HG02759 (cell line): ENCODE data around the gene GTPBP3.

ENCODE experiments used
- ATAC-seq: cut with Tn5 transposase; IDR thresholded peaks from one replicate; pipeline ENCODE4 v1.9.1; 2021; ENCODE audit warnings: mild to moderate bottlenecking, moderate library complexity; ENCODE audit not compliant: unreplicated experiment

Gene GTPBP3

DNA sequence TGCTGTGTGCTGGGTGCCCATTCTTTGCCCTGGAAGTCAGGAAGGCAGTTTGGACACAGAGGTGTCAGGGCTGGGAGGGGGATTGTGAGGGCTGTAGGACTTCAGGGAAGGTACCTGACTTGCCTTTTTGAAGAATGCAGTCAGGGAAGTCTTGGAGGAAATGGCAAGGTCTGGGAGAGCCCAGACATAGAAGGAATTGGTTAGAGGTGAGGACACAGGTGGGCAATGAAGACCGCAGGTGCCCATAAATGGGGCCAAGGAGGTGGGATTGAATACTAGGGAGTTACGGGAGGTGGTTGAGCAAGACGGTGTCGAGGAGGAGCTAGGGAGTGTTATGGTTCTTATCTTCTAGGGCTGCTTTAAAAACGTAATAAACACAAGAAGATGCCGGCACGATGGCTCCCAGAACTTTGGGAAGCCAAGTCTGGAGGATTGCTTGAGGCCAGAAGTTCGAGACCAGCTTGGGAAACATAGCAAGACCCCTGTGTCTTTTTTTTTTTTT lies 29.4 kb upstream of the GTPBP3 start:
- no peak for ATAC-seq

DNA sequence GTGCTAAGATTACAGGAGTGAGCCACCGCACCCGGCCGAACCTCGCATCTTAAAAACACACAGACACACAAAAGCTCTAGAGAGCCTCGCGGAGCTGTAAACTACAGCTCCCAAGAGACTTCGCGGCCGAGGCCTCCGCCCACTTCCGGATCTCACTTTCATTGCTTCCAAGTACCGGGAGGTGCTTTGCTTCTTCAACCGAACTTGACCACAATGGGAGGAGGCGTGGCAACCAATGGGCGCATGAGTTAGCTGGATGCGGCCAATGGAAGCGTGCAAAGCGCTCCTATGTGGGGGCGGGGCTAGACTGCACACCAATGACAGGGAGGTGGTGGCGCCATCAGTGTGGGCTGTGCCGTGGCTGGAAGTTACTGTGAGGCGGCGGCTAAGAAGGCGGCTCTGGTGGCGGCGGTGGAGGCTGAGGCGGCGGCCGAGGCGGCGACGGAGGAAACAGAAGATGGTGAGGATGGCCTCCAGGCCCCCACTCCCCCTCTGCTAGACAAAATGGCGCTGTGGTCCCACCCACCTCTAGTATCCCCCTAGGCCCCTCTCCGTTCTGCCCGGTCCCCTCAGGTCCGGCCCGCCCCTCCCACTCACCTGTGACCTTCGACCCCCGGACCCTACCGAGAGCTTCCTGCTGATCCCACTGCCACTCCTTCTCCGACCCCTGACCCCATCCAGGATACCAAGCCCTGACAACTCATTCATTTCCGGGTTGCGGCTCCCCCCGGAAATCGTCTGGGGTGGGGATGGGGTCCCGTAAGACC lies 28.0 kb upstream of the GTPBP3 start, which contains the start of gene DDA1:
DDA1 (plus strand) TSS at position 366 of the 767 bp plus-strand sequence; CDS start at position 458, 92 bp downstream.
- ATAC-seq, result peak; percentile 58

DNA sequence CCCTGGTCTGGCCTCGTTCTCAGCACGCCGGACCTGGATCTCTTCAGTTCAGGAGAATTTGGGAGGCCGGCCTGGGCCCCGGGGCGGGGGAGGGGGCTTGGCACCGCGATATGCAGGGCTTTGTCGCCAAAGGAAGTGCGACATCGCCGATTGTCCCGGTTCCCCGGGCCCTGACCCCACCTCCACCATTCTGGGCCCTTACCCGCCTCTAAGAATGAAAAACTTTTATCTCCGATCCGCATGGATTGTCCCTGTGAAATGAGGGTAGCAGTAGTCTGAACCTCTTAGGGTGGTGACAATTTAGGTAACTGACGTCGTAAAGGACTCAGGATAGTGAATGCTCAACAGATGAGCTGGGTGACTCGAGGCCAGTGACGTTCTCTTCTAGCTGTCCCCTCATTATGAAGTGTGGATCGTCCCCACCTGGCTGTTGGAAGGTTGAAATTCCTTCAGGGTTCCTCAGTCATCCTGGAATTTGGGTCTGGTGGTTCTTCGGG lies 27.3 kb upstream of the GTPBP3 start:
- ATAC-seq, result no peak

DNA sequence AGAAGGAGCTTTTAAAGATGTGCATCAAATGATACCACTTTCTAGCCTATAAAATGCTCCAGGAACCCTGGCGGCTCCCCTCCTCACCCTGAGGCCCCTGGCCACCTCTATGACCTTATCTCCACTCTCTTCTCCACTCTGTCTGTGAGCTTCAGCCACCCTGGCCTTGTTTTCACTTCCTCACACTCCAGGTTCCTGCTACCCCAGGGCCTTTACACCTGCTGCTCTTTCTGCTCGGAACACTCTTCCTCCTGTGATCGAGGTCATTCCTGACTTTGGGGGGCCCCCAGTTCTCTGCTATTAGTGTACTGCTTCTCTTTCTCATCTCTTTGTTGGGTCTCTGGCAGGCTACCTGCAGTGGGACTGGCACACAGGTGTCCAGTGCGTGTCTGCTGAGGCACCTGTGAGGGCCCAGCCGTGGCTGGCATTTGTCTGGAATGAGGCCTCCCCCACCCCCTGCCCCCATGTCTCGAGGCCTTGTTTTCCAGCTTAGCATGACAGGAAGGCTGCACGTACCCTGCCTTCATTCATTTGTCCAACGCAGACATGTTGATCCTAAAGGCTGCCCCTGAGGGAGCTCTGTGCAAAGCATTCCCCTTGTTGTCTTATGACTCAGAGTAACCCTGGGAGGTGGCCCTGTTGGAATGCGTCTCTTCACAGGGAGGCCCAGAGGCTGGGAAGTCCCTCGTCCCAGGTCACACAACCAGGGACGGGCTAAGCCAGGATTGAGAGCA lies 25.7 kb upstream of the GTPBP3 start:
- no peak for ATAC-seq

DNA sequence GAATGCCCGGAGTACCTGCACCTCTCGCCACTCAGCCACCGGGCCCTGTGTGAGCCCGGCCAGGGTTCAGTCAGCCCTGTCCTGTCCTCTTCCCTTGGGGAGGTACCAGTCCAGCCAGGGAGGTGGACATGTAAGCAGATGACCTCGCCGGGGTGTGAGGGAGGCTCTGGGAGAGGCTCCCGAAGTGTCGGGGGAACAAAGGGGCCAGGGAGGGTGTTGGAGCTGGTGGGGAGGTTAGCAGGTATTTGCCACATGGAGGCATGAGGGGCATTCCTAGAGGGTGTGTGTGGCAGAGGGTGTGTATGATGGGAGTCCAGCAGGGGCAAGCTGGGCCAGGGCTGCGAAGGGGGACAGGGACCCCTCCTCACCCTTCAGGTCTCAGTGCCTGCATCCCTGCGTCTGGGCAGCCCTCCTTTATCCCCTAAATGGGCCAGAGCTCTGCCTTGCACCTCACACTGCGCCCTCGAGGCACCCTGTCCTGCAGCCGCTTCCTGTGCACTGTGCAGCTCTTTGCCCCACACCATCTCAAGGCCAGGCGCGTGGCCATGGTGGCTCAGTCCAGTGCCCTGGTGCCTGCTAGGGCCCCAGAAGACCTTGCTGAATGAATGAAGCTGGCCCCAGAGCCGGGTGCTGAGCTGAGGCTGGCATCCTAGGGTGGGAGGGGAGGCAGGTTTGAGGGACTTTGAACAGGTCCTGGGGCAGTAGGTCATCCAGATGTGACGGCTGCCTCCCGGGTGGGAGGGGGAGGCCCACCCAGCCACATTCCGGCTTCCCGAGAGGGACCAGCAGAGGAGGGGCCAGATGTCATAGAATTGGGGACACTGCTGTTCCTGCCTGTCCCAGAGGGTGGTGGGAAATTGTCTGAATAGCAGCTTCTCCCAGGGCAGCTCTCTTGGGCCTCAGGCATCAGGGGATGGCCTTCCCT lies 24.9 kb upstream of the GTPBP3 start:
- ATAC-seq, result no peak

DNA sequence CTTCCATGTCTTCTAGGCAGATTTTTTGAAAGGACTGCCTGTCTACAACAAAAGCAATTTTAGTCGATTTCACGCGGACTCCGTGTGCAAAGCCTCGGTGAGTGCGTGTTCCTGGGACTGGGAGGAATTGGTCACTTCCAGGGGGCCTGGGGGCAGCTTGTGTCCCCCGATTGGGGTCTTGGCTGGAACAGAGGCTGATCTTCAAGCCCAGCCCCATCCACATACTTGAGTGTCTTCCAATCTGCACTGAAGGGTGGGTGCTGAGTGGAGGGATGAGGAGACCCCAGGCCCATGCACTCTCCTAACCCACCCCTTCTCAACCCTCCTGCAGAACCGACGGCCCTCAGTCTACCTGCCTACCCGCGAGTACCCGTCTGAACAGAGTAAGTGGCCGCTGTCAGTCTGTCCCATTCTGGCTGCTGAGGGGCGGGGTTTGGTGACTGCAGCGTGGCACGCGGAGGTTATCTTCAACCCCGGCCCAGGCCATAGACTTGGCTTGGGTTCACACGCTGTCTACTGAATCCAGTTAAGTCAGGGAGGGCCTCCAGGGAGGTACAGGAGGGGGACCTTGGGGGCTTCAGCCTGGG lies 23.3 kb upstream of the GTPBP3 start:
- ATAC-seq, result no peak

DNA sequence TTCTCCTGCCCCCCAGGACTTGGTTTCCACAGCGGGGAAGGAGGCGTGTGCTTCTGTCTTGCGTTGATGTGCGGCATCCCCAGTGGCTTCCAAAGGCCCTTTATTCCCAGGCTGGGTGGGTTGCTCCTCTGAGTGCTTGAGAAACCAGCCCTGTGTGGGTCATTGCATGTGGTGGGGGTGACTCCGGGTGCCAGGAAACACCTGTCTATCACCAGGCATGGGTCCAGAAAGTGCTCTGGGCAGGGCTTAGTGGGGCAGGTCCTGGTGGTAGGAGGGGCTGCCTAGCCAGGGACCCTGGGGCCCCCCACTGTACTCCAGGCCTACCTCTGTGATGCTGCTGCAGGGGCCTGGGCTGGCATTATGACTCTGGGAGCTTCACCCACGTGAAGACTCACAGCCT lies 18.4 kb upstream of the GTPBP3 start:
- ATAC-seq, result no peak

DNA sequence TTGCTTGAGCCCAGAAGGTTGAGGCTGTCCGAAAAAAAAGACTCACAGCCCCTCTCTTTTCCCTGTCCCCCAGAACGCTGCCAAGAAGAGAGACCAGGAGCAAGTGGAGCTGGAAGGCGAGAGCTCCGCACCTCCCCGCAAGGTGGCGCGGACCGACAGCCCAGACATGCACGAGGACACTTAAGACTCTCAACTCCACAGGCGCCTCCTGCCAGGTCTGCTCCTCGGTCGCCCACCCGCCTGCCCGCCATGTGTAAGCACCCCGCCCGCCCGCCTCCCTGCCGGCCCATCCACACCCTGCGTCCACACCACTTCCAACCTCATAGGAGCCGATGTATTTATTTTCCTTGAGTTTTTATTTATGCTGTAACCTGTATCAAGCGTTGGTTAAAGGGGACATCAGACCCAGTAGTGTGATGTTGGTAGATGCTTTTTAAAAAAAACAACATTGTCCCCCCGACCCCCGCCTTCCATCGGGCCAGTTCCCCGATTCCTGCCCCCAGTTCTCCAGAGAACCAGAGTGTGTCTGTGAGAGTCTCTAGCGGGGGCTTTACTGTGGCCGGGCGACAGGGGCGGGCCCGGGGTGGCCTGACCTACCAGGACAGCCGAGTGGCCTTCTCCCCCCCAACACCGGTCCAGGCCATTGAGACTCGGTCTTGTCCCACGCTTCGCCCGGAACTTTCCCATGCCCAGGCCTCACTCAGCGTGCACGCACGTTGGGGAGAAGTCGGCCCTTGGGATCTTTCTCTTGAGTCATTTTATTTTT lies 17.7 kb upstream of the GTPBP3 start:
- no peak for ATAC-seq

DNA sequence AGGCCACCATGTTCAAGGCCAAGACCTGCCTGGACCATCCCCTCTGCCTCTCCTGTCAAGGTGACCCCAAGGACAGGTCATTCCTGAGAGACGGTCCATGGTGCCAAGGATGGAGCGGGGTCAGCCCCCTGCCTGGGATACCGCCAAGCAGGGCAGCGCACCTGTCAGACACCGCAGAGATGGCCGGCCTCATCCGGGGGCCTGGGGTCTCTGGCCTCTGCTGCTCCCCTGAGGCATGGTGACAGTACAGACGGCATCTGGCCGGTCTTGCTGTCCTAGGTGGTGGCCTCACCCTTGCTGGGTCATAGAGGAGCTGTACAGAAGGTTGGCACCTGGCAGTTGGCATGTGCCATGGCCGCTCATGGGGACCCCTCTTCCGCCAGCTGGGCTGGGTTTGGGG lies 16.9 kb upstream of the GTPBP3 start:
- no peak for ATAC-seq

DNA sequence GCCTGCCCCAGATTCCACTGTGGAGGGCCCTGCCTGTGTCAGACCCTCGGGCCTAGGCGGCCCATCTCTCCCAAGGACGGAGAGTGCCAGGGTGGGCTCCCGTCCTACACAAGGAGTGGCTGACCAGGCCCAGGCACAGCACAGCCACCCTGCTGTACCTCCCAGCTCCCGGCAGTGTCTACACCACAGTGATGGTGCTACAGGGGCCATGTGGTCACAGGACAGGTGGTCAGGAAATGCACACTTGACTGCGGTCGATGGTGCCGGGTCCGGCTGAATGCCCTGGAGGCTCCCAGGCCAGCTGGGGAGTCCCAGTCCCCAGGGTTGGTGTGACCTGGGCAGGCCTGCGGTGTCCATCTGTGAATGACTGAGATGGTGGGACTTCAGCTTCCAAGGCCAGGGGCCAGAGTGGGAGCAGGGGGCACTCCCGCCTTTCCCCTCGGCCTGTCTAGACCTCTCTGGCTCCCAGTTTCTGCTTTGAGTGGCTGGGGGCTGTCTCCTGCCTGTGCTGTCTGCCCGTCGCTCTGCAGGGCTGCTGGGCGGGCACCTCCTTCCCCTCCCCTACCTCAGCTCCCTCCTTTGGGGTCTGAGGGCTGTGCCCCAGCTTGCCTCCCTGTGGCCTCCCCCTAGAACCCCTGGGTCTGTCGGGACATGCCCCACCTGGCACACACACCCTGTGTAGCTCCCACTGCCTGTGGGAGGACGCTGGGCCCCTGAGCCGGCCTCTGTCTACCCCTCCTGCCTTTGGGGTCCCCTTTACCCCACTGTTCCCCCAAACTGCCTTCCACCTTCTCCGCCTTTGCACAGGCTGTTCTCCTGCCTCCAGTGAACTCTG lies 15.5 kb upstream of the GTPBP3 start:
- ATAC-seq, result no peak

DNA sequence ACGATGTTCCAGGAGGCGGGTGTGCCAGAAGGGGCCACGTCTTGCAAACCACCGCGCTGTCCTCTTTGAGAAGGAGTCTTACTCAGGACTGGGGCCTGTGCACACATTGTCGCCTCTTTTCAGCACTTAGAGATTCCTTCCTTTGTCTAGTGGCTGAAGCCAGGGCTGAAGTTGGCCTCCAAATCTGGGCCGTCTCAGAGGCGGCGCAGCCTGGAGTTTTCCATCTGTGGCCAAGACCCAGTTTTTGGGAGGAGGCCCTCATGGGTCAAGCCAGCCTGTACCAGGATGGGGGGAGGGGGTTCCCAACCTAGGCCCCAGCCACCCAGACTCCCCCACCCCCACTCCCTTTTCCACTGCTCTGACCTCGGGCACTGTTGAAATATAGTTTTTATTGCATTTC lies 14.5 kb upstream of the GTPBP3 start:
- no peak for ATAC-seq

DNA sequence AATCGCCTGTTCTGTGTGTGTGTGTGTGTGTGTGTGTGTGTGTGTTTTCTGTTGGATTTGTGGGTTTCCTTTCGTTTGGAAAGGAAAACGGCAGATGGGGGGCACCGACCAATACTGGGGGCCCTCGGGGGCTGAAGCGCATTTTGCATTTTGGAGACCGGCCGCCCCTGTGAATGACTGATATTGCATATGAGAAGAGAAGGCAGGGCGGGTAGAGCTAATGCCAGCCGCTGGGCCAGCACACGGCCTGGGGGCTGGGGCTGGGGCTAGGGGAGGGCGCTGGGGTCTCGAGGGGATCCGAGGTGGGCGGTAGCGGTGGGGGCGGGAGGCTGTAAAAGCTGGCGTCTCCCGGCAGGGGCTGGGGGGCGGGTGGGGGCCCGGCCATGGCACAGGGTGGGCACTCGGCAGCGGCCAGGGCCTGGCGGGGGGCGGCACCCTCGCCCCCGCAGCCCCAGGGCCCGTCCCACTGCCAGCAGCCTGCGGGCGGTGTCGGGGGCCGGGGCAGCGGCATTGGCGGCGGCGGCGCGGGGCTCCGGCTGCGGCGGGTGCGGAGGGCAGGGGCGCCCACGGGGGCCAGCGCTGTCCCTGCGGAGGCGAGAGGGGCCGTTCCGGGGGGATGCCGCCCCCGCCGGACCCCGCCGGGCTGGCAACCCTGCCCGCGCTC lies 13.9 kb upstream of the GTPBP3 start:
- no peak for ATAC-seq

DNA sequence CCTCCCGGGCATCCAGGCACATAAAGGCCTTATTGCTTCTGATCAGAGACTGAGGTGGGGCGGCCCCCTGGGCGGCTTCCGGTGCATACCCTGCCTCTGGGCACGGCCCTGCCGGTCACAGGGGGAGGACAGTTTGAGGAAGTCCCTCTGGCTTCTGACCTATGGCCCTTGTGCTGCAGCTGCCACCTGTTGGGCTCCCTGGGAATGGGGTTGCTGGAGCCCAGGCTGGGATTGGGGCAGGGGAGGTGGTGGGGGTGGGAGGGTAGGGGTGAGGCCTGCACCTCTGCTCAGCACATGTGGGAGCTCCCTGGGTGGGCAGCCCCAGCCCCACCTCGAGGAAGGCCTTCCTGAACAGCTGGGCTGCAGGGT lies 13.4 kb upstream of the GTPBP3 start:
- no peak for ATAC-seq

DNA sequence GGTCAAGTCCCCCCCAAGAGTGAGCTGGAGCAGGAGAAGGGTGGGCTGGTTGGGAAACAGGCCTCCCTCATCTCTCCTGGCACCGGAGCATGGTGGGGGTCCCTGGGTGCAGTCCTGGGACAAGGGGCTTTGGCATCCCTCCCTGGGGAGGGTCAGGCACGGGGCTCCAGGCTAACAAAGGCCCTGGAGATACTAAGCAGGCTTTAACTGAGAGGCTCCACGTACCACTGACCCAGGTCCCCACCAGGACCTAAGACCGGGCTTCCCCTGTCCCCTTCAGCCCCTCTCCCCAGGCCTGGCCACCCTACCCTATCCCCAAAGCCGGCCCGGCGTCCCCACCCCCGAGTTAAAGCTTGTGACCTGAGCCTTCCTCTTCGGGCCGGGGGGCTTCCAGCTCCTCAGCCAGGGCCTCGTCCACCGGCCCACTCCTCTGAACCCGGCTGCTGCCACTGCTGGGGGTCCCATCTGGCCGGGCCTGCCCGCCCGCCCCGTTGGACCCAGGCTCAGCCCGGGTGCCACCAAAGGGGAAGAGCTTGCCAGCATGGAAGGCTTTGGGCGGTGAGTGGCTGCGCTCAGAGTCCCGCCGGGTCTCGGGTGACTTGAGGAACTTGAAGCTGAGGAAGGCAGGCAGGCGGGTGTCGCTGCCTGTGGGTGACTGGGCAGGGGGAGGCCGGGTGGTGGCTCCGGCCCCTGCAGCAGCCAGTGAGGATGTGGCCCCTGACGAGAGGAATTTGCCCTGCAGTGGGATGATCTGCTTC lies 12.8 kb upstream of the GTPBP3 start:
- no peak for ATAC-seq

DNA sequence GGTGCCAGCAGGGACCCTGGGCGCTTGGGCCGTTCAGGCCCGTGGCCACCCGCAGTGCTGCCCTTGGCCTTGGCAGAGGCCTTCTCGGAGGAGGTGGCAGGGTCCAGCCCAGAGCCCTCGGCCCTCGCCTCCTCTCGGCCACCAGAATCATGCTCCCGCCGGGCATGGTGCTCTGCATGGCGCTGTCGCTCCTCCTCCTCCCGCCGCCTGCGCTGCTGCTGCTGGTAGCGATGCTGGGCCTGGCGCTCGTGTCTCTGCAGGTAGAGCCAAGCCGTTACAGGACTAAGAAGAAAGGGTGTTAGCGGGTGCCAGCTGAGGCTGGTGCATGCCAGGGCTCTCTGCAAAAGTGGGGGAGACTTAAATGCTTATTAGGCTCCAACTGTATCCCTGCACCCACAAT lies 12.2 kb upstream of the GTPBP3 start:
- ATAC-seq, result no peak

DNA sequence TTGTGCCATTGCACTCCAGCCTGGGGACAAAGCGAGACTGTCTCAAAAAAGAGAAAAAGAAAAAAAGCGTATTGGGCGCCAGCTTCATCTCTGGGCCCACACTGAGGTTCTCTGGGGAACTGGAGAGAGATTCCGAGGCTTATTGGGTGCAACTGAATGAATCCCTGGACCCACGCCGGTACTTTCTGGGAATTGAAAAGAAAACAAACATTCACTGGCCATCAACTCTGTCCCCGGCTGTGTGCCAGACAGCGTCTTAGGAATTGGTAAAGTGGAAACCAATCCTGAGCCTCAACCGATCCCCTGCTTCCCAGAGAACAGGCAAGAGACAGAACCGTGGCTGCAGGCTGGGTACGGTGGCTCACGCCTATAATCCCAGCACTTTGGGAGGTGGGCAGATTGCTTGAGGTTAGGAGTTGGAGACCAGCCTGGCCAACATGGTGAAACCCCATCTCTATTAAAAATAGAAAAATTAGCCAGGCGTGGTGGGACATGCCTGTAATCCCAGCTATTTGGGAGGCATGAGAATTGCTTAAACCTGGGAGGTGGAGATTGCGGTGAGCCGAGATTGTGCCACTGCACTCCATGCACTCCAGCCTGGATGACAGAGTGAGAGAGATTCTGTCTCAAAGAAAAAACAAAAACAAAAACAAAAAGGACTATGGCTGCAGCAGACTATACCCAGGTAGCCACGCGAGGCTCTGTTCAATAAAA lies 11.3 kb upstream of the GTPBP3 start:
- ATAC-seq, result no peak

DNA sequence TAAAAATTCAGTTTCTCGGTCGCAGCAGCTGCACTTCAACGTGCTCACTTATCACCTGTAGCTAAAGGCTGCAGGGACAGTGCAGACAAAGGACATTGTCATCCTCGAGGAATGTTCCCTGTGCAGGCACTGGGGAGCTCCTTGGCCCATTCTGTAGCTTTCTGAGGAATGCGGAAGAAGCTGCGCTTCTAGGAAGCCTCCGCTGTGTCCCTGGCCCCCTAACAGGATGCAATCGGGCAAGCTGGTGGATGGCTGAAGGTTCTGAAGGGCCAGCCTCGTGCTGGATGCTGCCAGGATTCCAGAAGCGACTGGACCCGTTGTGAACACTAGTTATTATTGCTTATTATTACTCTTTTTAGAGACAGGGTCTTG lies 10.8 kb upstream of the GTPBP3 start:
- no peak for ATAC-seq
